Activated naive CD4-positive, alpha-beta T cell treated with anti-CD3 and anti-CD28 coated beads, Interleukin-2, amount 50 U/mL, for 72 hours (primary cell): ENCODE measurements around the gene BTBD3. TPM values are rescaled to one million over a fixed set of nuclear protein-coding genes. Genes with fewer than 3 reads are reported as not detected.

ENCODE experiments used
- ATAC-seq, 2 donors: fragments of 150-1000 bp; cut with Tn5 transposase; 2 replicates each; pipeline ENCODE4 v1.10.0; 2021; ENCODE audit warnings: mild to moderate bottlenecking in 2 of 2, moderate library complexity in 2 of 2
- DNase-seq, 2 donors: peaks; one replicate each; pipeline ENCODE4 v3.0.0; 2021 to 2022; ENCODE audit warnings: low spot score in 2 of 2
- H3K27ac Mint-ChIP-seq, 2 donors: one replicate each; pipeline ENCODE4 v1.8.0; 2022; ENCODE audit warnings: mild to moderate bottlenecking in 2 of 2, mixed read lengths in 2 of 2
- H3K36me3 Mint-ChIP-seq, 2 donors: one replicate each; pipeline ENCODE4 v1.8.0; 2022; ENCODE audit warnings: mixed read lengths in 2 of 2
- H3K9me3 Mint-ChIP-seq, 2 donors: one replicate each; pipeline ENCODE4 v1.8.0; 2022; ENCODE audit warnings: mixed read lengths in 2 of 2
- total RNA-seq, 2 donors: library from RNA; stranded (reverse); gene quantifications; one replicate each; pipeline ENCODE4 v1.2.3, GENCODE V29; 2022

BTBD3 gene
- total RNA-seq, 2 donors from 2014 or later, result 10.2 to 11.9 TPM

DNA sequence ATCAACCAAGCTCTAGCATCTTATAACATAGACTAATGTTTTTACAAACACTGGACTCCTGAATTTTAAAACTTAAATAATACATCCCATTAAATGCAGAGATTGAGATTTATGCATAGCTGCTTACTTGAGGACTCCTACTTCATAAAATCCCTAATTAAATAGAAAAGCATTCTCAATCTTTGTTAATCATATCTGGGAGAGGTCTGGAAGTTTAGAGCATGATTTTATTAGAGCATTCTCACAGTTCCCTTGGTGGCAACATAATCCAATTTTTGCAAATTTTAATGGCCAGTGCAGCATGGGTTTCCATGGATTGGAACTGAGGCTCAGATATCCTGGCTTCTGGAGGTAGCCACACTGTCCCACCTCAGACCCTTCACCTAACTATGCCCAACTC, 19.5 kb downstream of the BTBD3 start:
- no peak overlapping the region for H3K27ac Mint-ChIP-seq
- no peaks in the 10 kb centered on the region for H3K36me3 Mint-ChIP-seq

DNA sequence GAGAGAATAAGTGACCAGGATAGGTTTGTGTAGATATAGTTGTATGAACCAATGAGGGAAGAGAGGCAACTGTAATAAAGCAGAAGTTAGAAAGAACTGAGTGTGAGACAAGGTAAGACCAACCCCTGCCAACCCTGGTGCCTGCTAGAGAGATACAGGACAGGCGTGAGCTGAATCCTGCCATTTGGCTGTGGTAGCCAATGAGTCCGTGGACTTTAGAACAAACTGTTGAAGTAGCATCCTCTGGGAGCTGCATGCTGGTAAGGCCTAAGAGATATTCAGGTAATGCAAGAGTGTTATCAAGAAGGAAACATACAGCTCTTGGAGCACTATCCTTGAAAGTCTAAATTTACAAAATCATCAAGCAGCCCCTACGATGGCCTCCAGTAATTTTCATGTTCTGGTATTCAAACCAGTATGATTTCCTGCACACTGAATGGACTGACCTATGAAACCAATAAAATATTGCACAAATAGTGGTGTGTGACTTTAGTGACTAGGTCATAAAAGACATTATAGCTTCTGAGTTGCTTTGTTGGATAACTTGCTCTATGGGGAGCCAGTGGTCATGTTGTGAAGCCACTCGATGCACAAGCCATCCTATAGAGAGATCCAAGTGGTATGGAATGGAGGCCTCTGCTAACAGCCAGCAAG, 24.0 kb downstream of the BTBD3 start:
- Mint-ChIP-seq H3K27ac (no peak overlapping the region), H3K36me3 (no peaks in the 10 kb centered on the region), H3K9me3 (no peaks in the 10 kb centered on the region)
- ATAC-seq (no peak), DNase-seq (no peak)

More for the DNA sequence above, 19.5 kb downstream of the BTBD3 start:
- H3K9me3 Mint-ChIP-seq, result peaks cover 0 to 9% of the 10 kb centered on the region in 2 donors
- no peak for ATAC-seq
- no peak for DNase-seq

DNA sequence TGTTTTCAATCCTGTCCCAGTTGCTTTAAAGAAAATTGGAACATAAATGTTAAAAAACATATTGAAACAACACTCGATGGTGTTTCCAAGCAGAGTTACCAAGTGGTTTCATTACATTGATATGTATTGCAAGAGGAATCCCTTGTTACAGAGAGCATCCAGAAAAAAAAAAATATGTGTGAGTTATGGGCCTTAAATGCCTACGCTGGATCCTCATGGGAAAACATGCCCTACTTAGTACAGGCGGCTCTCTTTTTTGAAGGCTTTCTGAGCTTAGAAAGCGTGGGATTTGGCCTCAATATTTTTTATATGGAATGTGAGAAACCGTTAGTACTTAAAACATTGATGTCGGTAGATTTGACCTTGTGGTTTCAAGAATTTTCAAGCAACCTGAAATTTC, 26.1 kb downstream of the BTBD3 start:
- DNase-seq, result no peak
- Mint-ChIP-seq H3K9me3 (no peaks in the 10 kb centered on the region), H3K36me3 (no peaks in the 10 kb centered on the region), H3K27ac (no peak overlapping the region)
- ATAC-seq, result no peak

DNA sequence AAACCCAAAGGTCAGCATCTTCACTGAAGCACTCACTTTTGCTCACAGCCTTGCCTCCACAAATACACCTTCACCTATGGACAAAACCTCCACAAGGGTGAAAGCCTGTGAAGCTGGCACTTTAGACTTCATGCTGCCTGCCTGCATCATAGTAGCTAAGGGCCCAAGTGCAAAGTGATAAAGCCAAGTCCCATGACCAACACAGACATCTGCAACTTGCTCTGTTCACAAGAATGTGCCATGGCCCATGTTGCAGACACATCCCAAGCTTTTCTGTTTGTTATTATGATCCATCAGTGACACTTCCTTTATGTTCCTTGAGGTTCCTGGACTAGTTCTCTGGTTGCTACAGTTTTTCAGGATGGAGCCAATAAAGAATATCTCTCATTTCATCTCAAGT, 31.1 kb downstream of the BTBD3 start:
- no peaks in the 10 kb centered on the region for H3K36me3 Mint-ChIP-seq
- no peak overlapping the region for H3K27ac Mint-ChIP-seq
- ATAC-seq (no peak), DNase-seq (no peak)
- H3K9me3 Mint-ChIP-seq, result no peaks in the 10 kb centered on the region

DNA sequence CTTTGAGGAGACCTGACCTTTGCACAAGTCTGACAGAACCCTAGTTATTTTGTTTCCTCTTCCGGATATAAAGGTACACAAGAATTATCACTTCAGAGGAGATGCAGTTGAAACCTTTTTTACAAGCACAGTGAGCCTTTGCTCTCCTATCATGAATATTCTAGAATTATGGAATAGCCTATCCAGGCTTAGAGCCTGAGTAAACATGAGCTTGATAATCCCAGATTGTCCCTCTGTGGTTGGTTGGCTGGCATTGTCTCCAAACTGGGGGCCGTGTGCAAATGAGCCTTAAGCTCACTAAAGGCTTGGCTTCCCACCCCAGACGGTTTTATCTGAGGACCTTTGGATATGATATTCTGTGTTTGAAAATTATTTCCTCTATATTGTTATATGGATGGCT, 32.0 kb downstream of the BTBD3 start:
- Mint-ChIP-seq H3K36me3 (peaks cover 0 to 5% of the 10 kb centered on the region in 2 donors), H3K27ac (no peak overlapping the region), H3K9me3 (peaks cover 0 to 7% of the 10 kb centered on the region in 2 donors)
- ATAC-seq (no peak), DNase-seq (no peak)

DNA sequence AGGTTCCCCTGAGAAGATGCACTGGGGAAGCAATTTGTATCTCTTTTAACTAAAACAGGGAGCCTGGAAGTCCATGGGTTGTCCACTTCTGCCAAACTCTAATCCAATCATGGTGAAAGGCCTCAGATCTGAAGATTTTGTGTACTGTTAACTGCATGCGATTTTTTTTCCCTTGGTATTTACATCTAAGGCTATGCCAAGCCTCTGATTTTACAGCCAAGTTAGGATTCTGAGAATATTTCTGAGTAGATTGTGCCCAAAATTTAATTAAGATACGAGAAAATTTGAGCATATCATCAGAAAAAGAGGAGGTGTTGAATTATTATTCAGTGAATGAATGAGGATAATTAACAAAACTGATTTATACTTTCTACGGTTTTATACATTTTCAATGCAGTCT, 34.0 kb downstream of the BTBD3 start:
- DNase-seq (no peak), ATAC-seq (no peak)
- no peak overlapping the region for H3K27ac Mint-ChIP-seq
- peaks cover 0 to 5% of the 10 kb centered on the region in 2 donors for H3K36me3 Mint-ChIP-seq
- peaks cover 0 to 10% of the 10 kb centered on the region in 2 donors for H3K9me3 Mint-ChIP-seq

DNA sequence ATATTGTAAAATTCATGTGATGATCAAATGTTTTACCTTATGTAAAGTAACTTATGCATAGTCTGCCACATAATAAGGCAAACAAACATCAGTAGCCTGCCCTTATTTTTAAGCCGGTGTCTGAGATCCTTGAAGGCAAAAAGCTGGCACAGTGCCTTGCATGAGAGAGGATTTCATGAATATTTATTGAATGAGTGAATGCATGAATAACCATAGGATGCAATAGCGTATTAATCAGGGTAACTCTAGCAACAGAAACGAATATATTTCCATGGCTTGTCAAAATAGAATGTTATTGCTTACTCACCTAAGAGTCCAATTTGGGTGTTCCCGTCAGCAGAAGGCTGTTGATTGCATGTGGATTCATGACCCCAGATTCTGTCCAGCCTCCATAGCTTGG, 34.9 kb downstream of the BTBD3 start:
- H3K27ac Mint-ChIP-seq, result no peak overlapping the region
- H3K9me3 Mint-ChIP-seq, result peaks cover 0 to 10% of the 10 kb centered on the region in 2 donors
- DNase-seq (no peak), ATAC-seq (no peak)
- H3K36me3 Mint-ChIP-seq, result peaks cover 0 to 5% of the 10 kb centered on the region in 2 donors

DNA sequence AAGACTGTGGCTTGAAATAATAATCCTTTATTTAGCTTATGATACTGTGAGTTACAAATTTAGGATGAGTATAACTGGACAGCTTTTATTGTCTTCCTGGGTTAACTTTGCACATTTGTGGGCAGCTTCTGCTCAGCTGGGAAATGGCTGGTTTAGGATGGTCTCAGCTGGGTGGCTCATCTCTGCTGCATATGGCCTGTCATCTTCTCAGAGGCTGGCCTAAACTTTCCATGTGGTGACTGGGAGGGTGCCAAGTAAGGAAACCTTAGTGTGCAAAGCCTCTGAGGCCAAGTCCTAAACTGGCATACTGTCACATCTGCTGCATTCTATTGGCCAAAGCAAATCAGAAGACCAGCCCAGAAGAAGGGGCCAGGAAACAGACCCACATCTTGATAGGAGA, 40.2 kb downstream of the BTBD3 start:
- Mint-ChIP-seq H3K36me3 (peaks cover 5% of the 10 kb centered on the region in 2 donors), H3K27ac (no peak overlapping the region), H3K9me3 (peaks cover 0 to 10% of the 10 kb centered on the region in 2 donors)
- ATAC-seq (no peak), DNase-seq (no peak)

DNA sequence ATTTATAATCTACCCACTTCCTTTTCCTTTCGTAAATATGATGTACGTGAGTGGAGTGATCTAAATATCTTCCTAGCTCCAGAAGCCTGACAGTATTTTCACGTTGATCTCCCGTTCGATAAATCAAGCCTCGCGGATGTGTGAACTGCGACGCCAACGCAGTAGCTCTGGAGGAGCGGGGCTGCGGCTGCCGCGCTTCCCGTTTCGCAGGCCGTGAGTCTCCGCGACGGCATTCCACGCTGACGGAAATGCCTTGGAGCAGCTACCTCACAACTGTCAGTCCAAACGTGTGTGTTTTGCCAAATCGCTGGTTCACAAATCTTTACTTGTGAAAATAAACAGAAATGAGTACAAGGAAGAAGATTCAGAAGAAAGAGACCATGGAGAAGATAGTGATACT, 41.2 kb downstream of the BTBD3 start:
- peaks cover 0 to 10% of the 10 kb centered on the region in 2 donors for H3K9me3 Mint-ChIP-seq
- no peak overlapping the region for H3K27ac Mint-ChIP-seq
- ATAC-seq (no peak), DNase-seq (no peak)
- peaks cover 5% of the 10 kb centered on the region in 2 donors for H3K36me3 Mint-ChIP-seq

DNA sequence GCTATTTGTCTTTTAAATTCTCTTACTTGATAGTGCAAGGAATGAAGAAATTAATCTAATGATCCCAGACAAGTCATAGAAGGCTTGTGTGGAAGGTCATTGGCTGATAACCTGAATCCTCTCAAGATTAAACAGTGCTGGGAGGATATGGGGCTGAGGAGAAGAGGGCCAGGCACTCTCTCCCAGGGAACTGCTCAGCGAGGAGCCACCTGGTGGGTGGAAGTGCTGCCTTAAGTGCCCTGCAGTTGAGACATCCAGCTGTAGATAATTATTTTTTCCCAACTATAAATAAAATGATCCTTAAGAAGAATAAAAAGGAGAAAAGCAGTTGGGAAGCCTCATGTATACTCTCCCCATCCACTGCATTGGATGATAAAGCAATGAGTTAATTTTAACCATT, 47.9 kb downstream of the BTBD3 start:
- ATAC-seq, result no peak
- DNase-seq, result no peak
- H3K36me3 Mint-ChIP-seq, result no peaks in the 10 kb centered on the region
- peaks cover 0 to 4% of the 10 kb centered on the region in 2 donors for H3K9me3 Mint-ChIP-seq
- H3K27ac Mint-ChIP-seq, result no peak overlapping the region

DNA sequence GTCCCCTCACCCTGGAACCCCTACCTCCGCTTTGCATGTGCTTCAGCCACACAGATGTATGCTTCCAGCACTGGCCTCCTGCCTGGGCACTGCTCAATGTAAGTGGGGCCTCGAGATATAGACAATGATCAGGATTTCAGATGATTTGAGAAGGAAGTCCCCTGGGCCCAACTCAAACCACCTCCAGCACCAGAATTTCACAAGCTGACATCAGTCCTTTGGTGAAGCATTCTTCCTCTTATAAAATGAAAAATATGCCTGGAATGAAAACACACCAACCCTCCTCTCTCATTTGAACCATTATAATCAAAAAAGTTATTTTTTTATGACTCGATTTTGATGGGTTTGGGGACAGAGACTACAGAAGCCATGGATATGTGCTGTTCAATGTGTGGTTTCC, 48.5 kb downstream of the BTBD3 start:
- peaks cover 0 to 4% of the 10 kb centered on the region in 2 donors for H3K9me3 Mint-ChIP-seq
- no peak overlapping the region for H3K27ac Mint-ChIP-seq
- ATAC-seq, result no peak
- no peak for DNase-seq
- no peaks in the 10 kb centered on the region for H3K36me3 Mint-ChIP-seq

DNA sequence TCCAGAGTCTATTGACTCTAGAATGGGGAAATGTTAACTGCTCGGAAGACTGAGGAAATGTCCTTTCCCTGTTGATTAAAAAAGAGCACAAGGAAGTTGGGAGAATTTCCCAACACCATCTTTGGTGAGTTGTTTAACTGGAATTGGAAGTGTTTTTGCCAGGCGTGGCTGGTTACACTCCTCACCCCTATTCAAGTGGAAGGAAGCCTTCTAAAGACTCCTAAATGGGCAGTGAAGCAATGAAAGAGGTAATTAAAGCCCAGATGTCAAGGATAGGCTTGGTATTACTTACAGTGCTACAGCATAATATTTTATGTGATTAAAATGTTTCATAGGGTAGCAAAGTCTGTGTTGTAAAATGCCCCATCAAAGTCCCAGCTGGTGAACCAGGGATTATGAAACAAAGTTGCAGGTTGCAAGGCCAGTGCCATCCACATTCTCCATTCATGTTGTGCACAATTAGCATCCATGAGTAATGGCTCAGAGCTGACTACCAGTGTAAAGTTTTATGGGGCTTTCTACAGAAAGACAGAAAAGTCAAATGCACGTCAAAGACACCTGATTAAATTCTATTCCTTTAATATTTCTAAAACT, 52.6 kb downstream of the BTBD3 start:
- ATAC-seq, result no peak
- Mint-ChIP-seq H3K36me3 (no peaks in the 10 kb centered on the region), H3K27ac (no peak overlapping the region), H3K9me3 (peaks cover 0 to 8% of the 10 kb centered on the region in 2 donors)
- no peak for DNase-seq

DNA sequence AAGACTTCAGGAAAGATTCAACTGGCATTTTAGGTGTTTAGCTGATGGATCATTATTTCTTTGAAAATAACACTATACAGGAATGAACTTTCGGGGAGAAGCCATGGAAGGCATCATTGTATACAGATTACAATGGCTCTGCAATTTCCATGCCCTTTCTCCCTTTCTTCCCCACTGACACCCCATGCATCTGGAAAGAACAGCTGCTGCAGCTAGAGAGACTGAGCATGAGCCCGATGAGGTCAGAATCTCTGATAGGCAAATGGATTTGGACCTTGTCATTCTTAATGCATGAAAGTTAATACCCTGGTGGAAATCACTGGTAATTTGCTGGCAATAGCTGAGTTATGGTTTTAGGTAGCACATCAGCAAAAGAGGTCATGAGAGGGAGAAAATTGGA, 54.8 kb downstream of the BTBD3 start:
- ATAC-seq, result no peak

More for the DNA sequence above, 54.8 kb downstream of the BTBD3 start:
- Mint-ChIP-seq H3K27ac (no peak overlapping the region), H3K9me3 (peaks cover 0 to 8% of the 10 kb centered on the region in 2 donors), H3K36me3 (no peaks in the 10 kb centered on the region)
- DNase-seq, result no peak
